H9 (cell line): Measurements from ENCODE around the gene MCF2L. TPM values are rescaled to one million over a fixed set of nuclear protein-coding genes. Genes with fewer than 3 reads are reported as not detected.

Experiments used
- DNase-seq: peaks from one replicate; pipeline ENCODE4 v3.0.0-alpha.2; 2017
- H2AFZ ChIP-seq: one replicate; pipeline ENCODE4 v1.6.1; 2013; ENCODE audit warnings: mild to moderate bottlenecking, low read length, control low read depth, moderate library complexity
- H2AK5ac ChIP-seq: 2 replicates; pipeline ENCODE4 v1.6.1; 2013; ENCODE audit warnings: low read length, control low read depth, mixed read lengths; ENCODE audit not compliant: insufficient read length
- H2BK120ac ChIP-seq: one replicate; pipeline ENCODE4 v1.6.1; 2013; ENCODE audit warnings: low read depth, mild to moderate bottlenecking, low read length, control low read depth, inconsistent platforms; ENCODE audit not compliant: poor library complexity, severe bottlenecking
- H2BK12ac ChIP-seq: 2 replicates; pipeline ENCODE4 v1.6.1; 2013; ENCODE audit warnings: low read length, control low read depth, mixed read lengths, low read depth; ENCODE audit not compliant: insufficient read length
- H2BK15ac ChIP-seq: 2 replicates; pipeline ENCODE4 v1.6.1; 2013; ENCODE audit warnings: low read depth, low read length, control low read depth
- H2BK20ac ChIP-seq: one replicate; pipeline ENCODE4 v1.6.1; 2013; ENCODE audit warnings: low read depth, mild to moderate bottlenecking, low read length, control low read depth, inconsistent platforms; ENCODE audit not compliant: poor library complexity, severe bottlenecking
- H2BK5ac ChIP-seq: 2 replicates; pipeline ENCODE4 v1.6.1; 2013; ENCODE audit warnings: low read length, control low read depth, mixed read lengths; ENCODE audit not compliant: insufficient read length
- H3K14ac ChIP-seq: 2 replicates; pipeline ENCODE4 v1.6.1; 2013; ENCODE audit warnings: low read length, control low read depth; ENCODE audit not compliant: insufficient read depth
- H3K18ac ChIP-seq: 2 replicates; pipeline ENCODE4 v1.6.1; 2013; ENCODE audit warnings: low read depth, mild to moderate bottlenecking, mixed read lengths, low read length, control low read depth; ENCODE audit not compliant: insufficient read length
- H3K23ac ChIP-seq: 2 replicates; pipeline ENCODE4 v1.6.1; 2013; ENCODE audit warnings: low read length, control low read depth, mixed read lengths, low read depth; ENCODE audit not compliant: insufficient read length
- H3K23me2 ChIP-seq: 2 replicates; pipeline ENCODE4 v1.6.1; 2013; ENCODE audit warnings: low read depth, mild to moderate bottlenecking, mixed read lengths, low read length, control low read depth; ENCODE audit not compliant: insufficient read length, poor library complexity, severe bottlenecking
- H3K27ac ChIP-seq: 2 replicates; pipeline ENCODE4 v1.5.1; 2013; ENCODE audit warnings: low read length, control low read depth, mixed read lengths, low read depth; ENCODE audit not compliant: insufficient read length
- H3K27me3 ChIP-seq: 2 replicates; pipeline ENCODE4 v1.6.1; 2013; ENCODE audit warnings: low read length, control low read depth, inconsistent platforms; ENCODE audit not compliant: insufficient read depth
- H3K4ac ChIP-seq: 2 replicates; pipeline ENCODE4 v1.6.1; 2013; ENCODE audit warnings: low read depth, mild to moderate bottlenecking, control low read depth, inconsistent platforms, low read length, moderate library complexity
- H3K4me1 ChIP-seq: 2 replicates; pipeline ENCODE4 v1.6.1; 2013; ENCODE audit warnings: low read length, control low read depth, inconsistent platforms; ENCODE audit not compliant: insufficient read depth
- H3K4me2 ChIP-seq: 2 replicates; pipeline ENCODE4 v1.6.1; 2013; ENCODE audit warnings: low read length, control low read depth, mixed read lengths; ENCODE audit not compliant: insufficient read length, insufficient read depth
- H3K56ac ChIP-seq: 2 replicates; pipeline ENCODE4 v1.6.1; 2013; ENCODE audit warnings: low read depth, mild to moderate bottlenecking, mixed read lengths, low read length, control low read depth; ENCODE audit not compliant: insufficient read length
- H3K79me1 ChIP-seq: 2 replicates; pipeline ENCODE4 v1.6.1; 2013; ENCODE audit warnings: low read depth, mild to moderate bottlenecking, moderate library complexity, low read length, control low read depth, inconsistent platforms; ENCODE audit not compliant: insufficient read depth, poor library complexity, severe bottlenecking
- H3K79me2 ChIP-seq: 2 replicates; pipeline ENCODE4 v1.6.1; 2013; ENCODE audit warnings: low read length, control low read depth, inconsistent platforms; ENCODE audit not compliant: insufficient read depth
- H3K9ac ChIP-seq: 2 replicates; pipeline ENCODE4 v1.6.1; 2013; ENCODE audit warnings: low read length, control low read depth, mixed read lengths; ENCODE audit not compliant: insufficient read length; ENCODE audit errors: extremely low read depth
- H3K9me3 ChIP-seq: one replicate; pipeline ENCODE4 v1.6.1; 2013; ENCODE audit warnings: low read depth, low read length, inconsistent platforms; ENCODE audit not compliant: control insufficient read depth
- H3T11ph ChIP-seq: one replicate; pipeline ENCODE4 v1.6.1; 2013; ENCODE audit warnings: mild to moderate bottlenecking, low read length, control low read depth, inconsistent platforms
- H4K20me1 ChIP-seq: one replicate; pipeline ENCODE4 v1.6.1; 2013; ENCODE audit not compliant: control insufficient read depth, insufficient read length, insufficient read depth
- H4K5ac ChIP-seq: 2 replicates; pipeline ENCODE4 v1.6.1; 2013; ENCODE audit warnings: low read depth, mild to moderate bottlenecking, mixed read lengths, low read length, control low read depth; ENCODE audit not compliant: insufficient read length
- H4K8ac ChIP-seq: replicated peaks from 2 replicates; pipeline ENCODE4 v1.6.1; 2013; ENCODE audit warnings: low read length, control low read depth, mixed read lengths, low read depth; ENCODE audit not compliant: insufficient read length
- H4K91ac ChIP-seq: 2 replicates; pipeline ENCODE4 v1.6.1; 2013; ENCODE audit warnings: low read depth, mild to moderate bottlenecking, moderate library complexity, mixed read lengths, low read length, control low read depth; ENCODE audit not compliant: insufficient read length
- H3K27ac Mint-ChIP-seq, 3 experiments: 2 replicates in 2 of 3; 3 replicates in 1 of 3; pipeline ENCODE4 v1.8.0; 2020 to 2021; ENCODE audit warnings: mixed read lengths in 3 of 3, mild to moderate bottlenecking in 1 of 3, moderate library complexity in 1 of 3
- H3K27me3 Mint-ChIP-seq: 2 replicates; pipeline ENCODE4 v1.8.0; 2021; ENCODE audit warnings: low read depth, mild to moderate bottlenecking, moderate library complexity, mixed read lengths
- H3K36me3 Mint-ChIP-seq, 3 experiments: 2 replicates in 2 of 3; 3 replicates in 1 of 3; pipeline ENCODE4 v1.8.0; 2020 to 2021; ENCODE audit warnings: low read depth in 3 of 3, mixed read lengths in 3 of 3; ENCODE audit not compliant: insufficient read depth in 1 of 3
- H3K4me1 Mint-ChIP-seq, 2 experiments: 2 replicates each; pipeline ENCODE4 v1.8.0; 2020; ENCODE audit warnings: mixed read lengths in 2 of 2
- H3K4me3 Mint-ChIP-seq, 2 experiments: 2 replicates in 1 of 2; 3 replicates in 1 of 2; pipeline ENCODE4 v1.8.0; 2020 to 2021; ENCODE audit warnings: mild to moderate bottlenecking in 2 of 2, mixed read lengths in 2 of 2, moderate library complexity in 1 of 2
- H3K9me3 Mint-ChIP-seq, 2 experiments: 2 replicates in 1 of 2; 3 replicates in 1 of 2; pipeline ENCODE4 v1.8.0; 2020; ENCODE audit warnings: mild to moderate bottlenecking in 2 of 2, mixed read lengths in 2 of 2, moderate library complexity in 1 of 2
- WGBS: extraction: QIAGEN DNeasy Blood & Tissue Kit; methylation state at CpG from one replicate; pipeline ENCODE4 v1.1.7; 2013; ENCODE audit warnings: missing lambda C conversion rate, low lambda C conversion rate, mixed read lengths; ENCODE audit not compliant: insufficient read length; ENCODE audit errors: extremely low coverage; 5-methylcytosine and 5-hydroxymethylcytosine counted together
- total RNA-seq: library from RNA; stranded (reverse); gene quantifications from 2 replicates; pipeline ENCODE4 v1.2.1, GENCODE V29; 2021
- TF ChIP-seq, protein P1 (sequence below): fragments of 200-600 bp; sonication (generic); conservative IDR thresholded peaks from 3 replicates; pipeline ENCODE4 v1.8.0; 2021; ENCODE audit warnings: antibody characterized with exemption, mild to moderate bottlenecking

The MCF2L gene
- total RNA-seq, 1 experiment from 2014 or later = 18.5 TPM

GRCh38 chr13:112968380-112968909 lies 569 bp upstream of the MCF2L start:
- Histone ChIP-seq H3K4ac (no peak overlapping the region), H3T11ph (no peak overlapping the region), H4K91ac (no peak overlapping the region), H2AK5ac (no peak overlapping the region), H2AFZ (no peak overlapping the region), H2BK15ac (no peak overlapping the region), H3K27me3 (no peaks in the 10 kb centered on the region; the same call in 1 of the 2 replicates), H4K20me1 (no peaks in the 10 kb centered on the region), H3K4me1 (no peaks in the 10 kb centered on the region), H3K4me2 (peak overlapping the region; percentile 49), H3K56ac (no peak overlapping the region), H3K23me2 (peaks cover 8% of the 10 kb centered on the region), H3K23ac (no peak overlapping the region), H3K79me1 (no peaks in the 10 kb centered on the region), H3K27ac (no peak overlapping the region), H2BK5ac (no peak overlapping the region), H4K8ac (no peak overlapping the region), H2BK20ac (no peak overlapping the region), H4K5ac (no peak overlapping the region), H3K14ac (no peak overlapping the region), H3K79me2 (no peaks in the 10 kb centered on the region), H3K9me3 (no peaks in the 10 kb centered on the region), H2BK120ac (no peak overlapping the region), H3K9ac (no peak overlapping the region), H2BK12ac (no peak overlapping the region), H3K18ac (no peak overlapping the region)
- no peak for DNase-seq
- H3K36me3 Mint-ChIP-seq = peaks cover 0 to 7% (median 3%) of the 10 kb centered on the region in 3 experiments; a peak in 4 of 7 replicates
- peak overlapping the region; percentile 73 to 78 for H3K4me3 Mint-ChIP-seq
- H3K4me1 Mint-ChIP-seq = peaks cover 10 to 12% of the 10 kb centered on the region in 2 experiments
- TF ChIP-seq, protein P1, sequence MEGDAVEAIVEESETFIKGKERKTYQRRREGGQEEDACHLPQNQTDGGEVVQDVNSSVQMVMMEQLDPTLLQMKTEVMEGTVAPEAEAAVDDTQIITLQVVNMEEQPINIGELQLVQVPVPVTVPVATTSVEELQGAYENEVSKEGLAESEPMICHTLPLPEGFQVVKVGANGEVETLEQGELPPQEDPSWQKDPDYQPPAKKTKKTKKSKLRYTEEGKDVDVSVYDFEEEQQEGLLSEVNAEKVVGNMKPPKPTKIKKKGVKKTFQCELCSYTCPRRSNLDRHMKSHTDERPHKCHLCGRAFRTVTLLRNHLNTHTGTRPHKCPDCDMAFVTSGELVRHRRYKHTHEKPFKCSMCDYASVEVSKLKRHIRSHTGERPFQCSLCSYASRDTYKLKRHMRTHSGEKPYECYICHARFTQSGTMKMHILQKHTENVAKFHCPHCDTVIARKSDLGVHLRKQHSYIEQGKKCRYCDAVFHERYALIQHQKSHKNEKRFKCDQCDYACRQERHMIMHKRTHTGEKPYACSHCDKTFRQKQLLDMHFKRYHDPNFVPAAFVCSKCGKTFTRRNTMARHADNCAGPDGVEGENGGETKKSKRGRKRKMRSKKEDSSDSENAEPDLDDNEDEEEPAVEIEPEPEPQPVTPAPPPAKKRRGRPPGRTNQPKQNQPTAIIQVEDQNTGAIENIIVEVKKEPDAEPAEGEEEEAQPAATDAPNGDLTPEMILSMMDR = peak; percentile 37
- peaks cover 9 to 14% of the 10 kb centered on the region in 2 experiments; a peak in 4 of 5 replicates for H3K9me3 Mint-ChIP-seq
- H3K27me3 Mint-ChIP-seq = peaks cover 34% of the 10 kb centered on the region
- H3K27ac Mint-ChIP-seq = no peak overlapping the region
- WGBS = no CpG with 5 or more reads among the region's 52 CpGs
